Panc1 (cell line): Measurements from ENCODE around the gene NFATC1.

Experiments used
- CTCF ChIP-seq: fragments of 450-650 bp; IDR thresholded peaks from 2 replicates; pipeline ENCODE4 v1.5.1; 2017; ENCODE audit warnings: mild to moderate bottlenecking
- POLR2AphosphoS5 ChIP-seq: IDR thresholded peaks from 2 replicates; pipeline ENCODE4 v1.6.1; 2012; ENCODE audit warnings: mild to moderate bottlenecking, low read depth, low read length, moderate library complexity

GRCh38 chr18:79410171-79410641, 14.5 kb downstream of the NFATC1 start:
- TF ChIP-seq POLR2AphosphoS5 (no peak), CTCF (no peak)
